NCI-H146 treated with DMSO at 0.1 percent for 48 hours (cell line): Measurements from ENCODE around the gene TADA1.
"Not testable (repeated sequence)": the region's sequence is repeated elsewhere in the genome, so short reads cannot be mapped to it uniquely, and the experiment has no call there.

ENCODE experiments used
- DNase-seq: peaks from one replicate; lab custom pipeline; 2025; ENCODE audit not compliant: unreplicated experiment; lab: John Stamatoyannopoulos, UW

Gene TADA1

DNA sequence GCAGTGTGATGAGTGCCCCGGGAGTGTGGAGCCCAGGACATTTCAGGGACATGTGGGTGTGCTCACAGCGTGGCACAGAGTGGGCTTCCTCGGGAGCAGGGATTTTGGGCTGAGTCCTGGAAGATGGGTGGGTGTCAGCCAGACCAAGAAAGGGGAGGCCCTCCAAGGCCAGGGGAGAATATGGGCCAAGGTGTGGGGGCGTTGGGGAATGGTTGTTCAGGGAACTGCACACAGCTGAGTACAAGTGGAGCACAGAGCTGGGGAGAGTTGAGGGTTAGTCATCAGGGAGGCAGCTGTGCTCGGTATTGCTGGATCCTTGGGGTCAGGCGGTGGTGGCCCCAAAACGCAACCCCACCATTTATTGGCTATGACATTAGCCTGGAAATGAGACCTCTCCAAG, 31.3 kb downstream of the TADA1 start:
- no peak for DNase-seq

DNA sequence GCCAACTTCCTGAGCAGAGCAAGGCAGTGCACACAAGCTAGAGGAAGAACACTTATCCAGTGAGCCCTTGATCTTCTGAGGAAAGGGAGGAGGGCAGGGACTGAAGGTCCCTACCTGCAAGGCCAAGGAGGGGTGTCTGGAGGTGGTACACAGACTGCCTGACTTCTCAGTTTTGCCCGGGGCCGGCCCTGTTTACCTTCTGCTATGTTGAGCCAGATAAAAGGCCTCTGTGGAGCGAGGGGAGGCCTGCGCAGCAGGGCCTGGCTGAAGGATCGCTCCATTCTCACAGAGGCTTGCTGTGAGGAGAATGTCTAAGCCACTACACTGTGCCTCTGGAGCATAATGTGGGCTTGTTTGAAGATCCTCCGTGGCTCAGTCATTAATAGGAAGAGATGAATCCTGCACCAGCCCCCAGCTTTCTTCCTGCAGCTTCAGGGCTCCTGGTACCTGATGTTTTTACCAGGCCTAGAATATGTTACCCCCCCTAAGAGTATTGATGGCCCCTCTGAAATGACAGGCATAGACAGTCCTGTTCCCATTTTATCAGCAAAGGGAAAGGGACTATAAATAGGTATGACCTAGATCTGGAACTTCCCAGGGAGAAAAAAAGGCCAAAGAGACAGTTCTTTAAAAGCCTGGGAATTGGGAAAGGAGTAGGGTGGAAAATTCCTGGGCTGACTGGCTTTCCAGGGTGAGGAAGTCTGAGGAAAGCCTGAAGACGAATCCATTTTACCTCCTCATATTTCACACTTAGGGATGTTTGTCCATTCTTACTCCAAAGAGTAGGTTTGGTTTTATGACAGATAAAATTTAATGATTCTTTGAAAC, 32.1 kb downstream of the TADA1 start:
- no peak for DNase-seq

DNA sequence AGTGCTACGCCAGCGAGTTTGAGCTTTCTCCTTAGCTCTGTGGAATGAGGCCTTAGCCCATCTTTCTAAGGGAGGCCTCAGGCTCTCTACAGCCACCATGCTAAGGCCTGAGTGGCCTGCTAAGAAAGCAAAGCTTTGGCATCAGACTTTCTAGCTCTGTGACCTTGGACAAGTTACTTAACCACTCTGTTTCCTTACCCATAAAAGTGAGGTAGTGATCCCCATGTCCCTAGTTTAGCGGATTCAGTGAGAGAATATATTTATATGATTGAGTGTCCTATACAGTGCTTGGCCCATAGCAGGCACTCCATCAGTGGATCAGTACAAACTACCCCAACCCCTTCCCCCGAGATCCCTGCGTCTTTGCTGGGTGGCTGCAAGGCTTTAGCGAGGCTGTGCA, 32.7 kb downstream of the TADA1 start:
- DNase-seq, result no peak

DNA sequence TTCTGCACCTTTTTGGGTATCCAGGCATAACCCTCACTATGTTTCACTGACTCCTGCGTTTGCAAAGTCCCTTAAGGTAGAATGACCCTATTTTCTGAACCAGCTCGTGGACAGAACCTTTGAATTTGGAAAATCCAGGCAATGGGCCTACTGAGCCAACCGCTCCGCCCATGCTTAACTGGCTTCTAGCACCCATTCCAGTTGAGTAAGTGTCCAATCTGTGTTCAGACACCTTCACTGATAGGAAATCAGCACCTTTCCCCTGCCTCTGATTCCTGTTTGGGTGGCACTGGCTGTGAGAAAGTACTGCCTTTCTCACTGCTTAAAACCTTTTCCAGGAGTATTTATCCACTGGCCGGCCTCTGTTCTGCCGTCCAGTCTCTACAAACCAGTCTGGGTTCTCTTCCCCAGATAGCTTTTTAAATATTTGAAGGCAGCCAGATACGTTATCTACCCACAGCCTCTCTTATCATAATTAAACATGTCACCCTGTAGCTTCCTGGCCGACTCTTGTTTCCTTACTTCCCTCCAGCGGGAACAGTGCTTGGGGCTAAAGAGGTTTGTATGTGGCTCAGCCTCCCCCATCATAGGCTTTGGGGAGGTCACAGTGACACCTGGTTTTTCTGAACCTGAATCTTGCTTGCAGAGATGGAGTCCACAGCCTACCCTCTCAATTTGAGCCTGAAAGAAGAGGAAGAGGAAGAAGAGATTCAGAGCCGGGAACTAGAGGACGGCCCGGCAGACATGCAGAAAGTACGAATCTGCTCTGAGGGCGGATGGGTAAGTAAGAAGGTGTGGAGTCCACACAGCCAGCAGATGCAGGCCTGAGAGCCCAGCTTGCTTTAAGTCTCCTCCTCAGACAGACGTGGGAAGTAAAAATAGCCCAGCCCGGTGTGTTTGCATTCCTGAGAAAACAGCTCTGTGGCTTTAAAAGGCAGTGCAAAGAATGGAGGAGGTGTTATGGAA, 35.5 kb downstream of the TADA1 start:
- no peak for DNase-seq

DNA sequence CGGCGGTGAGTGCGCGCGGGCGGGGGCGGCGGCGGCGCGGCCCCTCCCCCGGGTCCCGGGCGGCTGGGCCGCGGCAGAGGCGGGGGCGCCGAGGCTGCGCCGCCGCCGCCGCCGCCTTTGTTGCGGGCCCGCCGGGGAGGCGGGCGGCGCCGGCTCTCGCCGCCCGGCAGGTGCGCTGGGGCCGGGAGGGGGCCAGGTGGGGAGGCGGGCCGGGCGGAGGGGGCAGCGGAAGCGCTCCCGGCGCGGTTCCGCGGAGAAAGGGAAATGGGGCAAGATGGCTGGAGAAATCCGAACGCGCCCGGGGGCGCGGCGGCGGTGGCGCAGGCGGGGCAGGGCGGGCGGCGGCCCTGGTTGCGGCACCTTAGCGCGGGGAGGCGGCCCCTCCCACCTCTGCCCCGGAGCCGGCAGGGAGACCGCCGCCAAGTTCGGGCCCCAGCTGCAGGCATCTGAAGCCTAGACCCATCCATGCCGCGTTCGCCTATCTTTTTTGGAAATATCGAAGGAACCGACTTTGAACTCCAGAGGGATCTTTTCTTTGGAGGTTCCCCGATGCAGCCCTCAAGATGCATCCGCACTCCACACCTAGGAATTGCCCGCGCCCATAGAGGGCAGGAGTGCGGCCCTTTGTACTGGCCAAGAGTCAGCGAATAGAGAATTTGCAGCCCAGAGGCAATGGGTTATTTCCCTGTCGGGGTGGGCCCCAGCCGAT, 36.3 kb downstream of the TADA1 start:
- DNase-seq, result peak; percentile 38

DNA sequence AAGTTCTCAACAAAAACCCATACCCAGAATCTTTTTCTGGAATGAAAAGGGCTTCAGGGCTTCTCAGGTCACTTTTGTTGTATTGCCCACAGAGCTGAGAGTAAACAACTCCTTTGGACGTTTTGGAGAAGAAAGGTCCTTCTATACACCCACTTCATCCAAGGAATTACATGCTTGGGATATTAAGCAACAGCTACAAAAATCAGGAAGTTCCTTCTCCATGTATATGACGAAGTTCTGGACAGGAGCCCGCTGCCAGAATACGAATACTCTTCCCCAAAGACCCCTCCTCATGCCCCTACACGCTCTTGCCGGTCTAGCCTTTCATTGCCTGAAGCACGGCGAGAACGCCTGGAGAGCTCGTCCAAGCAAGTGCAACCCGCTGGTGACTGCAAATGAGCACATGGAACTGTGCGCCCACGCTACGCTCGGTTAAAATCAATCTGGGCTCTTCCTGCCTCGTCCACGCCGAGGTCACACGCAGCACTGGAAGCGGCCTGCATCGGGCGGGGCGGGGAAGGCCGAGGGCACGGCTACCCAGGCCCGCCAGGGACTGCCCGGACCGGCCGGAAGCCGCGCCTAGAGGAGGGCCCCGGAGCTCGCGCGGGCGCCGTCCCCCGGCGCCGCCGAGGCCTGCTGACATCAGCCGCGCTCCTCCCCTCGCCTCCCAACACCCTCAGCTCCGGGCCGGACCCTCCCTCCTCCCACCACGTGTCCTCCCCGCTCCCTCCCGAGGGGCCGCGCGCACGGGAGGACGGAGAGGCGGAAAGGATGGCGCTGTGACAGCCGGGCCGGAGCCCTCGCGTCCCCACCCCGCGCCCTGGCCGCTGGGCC, 37.1 kb downstream of the TADA1 start, which contains the start of gene POGK:
Gene POGK (plus strand): TSS at position 710 of the 834 bp plus-strand sequence. CDS start 1,482 bp downstream, outside the sequence.
- peak; percentile 74 for DNase-seq

DNA sequence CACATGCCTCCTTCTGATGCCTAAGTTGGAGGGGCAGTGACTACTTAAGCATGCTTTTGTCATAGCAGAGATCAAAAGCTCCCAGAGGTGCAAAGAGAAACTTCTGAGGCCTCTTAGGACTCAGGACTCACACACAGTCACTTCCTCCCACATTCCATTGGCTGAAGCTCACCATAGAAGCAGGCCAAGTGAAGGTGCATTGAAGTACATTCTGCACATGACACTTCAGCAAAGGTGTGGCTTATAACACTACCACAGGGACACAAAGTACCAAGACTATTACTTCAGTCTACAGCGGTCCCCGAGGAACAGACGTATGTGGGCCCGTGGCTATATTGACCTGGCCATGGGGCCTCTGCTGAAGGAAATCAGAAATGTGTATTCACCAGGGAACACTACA, 39.3 kb downstream of the TADA1 start:
- DNase-seq, result no peak

DNA sequence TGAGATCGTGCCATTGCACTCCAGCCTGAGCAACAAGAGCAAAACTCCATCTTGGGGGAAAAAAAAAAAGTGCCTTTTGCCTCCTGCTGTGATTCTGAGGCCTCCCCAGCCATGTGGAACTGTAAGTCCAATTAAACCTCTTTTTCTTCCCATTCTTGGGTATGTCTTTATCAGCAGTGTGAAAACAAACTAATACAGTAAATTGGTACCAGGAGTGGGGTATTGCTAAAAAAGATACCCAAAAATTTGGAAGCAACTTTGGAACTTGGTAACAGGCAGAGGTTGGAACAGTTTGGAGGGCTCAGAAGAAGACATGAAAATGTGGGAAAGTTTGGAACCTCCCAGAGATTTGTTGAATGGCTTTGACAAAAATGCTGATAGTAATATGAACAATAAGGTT, 46.3 kb downstream of the TADA1 start:
- not testable (repeated sequence) for DNase-seq

DNA sequence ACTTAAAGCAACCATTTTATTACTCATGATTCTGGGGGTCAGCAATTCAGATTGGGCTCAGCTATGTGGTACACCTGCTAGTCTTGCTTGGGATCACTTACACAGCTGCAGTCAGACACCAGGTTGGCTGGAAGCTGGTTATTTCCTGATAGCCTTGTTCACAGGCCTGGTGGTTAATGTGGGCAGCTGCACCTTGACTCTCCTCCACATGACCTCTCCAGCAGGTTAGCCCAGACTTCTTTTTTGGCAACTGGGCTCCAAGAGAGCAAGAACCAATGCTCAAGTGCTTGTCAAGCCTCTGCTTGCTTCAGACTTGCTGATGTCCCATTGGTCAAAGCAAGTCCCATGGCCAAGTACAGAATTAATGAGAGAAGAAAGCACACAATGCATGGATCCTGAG, 48.6 kb downstream of the TADA1 start:
- no peak for DNase-seq

DNA sequence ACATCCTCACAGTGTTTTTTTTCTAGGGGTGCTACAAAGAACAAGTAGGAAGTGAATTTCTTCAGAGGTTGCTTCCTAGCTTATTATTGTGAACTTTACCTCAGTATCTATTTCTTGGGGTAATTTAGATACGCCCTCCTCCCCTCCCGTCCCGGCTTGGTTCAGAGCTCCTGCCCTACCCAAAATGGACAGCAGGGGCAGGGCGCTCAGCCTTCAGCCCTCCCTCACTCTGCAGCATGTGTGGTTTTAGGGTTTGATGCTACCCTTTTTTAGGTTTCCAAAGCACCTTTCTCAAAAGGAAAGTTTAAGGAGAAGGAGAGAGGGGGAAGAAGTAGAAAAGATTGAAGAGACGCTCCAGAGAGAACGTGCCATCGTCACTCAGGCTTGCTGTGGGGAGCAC, 53.7 kb downstream of the TADA1 start:
- DNase-seq, result no peak

DNA sequence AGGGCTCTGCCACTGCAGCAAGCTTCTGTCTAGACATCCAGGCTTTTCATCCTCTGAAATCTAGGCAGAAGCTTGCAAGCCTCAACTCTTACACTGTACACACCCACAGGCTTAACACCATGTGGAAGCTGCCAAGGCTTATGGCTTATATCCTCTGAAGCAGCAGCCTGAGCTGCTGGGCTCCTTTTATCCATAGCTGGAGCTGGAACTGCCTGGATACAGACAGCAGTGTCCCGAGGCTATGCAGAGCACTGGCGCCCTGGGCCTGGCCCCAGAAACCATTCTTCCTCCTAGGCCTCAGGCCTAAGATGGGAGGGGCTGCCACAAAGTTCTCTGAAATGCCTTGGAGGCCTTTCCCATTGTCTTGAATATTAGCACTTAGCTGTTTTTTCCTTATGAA, 56.1 kb downstream of the TADA1 start:
- no peak for DNase-seq

DNA sequence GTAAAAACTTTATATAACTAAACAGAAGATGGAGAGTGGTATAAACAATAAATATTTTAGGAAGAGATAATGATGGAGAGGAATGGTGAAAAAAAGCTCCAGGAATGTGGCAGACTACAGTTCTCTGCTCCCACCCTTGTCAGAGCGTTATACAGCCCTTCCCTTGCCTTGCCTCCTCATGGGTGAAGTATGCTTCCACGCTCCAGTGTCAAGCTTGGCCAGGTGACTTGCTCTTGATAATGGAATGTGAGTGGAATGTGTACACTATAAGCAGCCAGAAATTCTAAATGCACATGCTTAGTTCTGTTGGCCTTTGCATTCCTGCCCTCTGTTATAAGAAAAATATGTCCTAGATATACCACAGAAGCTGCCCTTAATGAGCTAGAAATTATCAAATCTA, 61.5 kb downstream of the TADA1 start:
- DNase-seq, result no peak

DNA sequence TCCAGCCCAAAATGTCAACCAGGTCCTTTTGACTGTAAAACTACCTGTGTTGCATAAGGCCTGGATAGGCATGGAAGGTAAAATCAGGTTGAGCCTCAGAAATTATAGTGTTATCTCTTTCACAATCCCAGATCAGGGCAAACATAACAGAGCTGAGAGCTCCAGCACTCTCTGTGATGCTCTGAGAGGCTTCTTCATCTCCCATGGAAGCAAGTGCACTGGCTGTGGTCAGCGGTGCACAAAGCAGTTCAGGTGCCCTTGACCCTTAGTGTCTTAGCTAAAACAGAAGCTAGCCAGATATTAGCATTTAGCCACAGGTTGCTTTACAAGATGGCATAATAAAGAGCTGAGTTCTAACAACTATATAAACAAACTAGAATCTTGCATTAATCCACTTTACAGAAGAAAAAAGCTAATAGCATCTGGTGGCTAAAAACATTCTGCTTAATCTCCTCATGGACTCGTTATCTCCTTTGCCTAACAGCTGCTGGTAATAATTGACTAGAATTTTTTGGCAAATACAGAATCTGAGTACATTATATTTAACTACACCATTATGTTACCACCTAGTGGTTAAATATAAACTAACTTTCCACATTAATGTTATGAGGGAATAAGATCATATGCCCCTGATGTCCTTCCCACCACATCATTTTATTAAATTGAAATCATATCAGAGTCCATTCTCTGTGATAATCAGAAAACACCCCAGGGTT, 62.4 kb downstream of the TADA1 start:
- no peak for DNase-seq

DNA sequence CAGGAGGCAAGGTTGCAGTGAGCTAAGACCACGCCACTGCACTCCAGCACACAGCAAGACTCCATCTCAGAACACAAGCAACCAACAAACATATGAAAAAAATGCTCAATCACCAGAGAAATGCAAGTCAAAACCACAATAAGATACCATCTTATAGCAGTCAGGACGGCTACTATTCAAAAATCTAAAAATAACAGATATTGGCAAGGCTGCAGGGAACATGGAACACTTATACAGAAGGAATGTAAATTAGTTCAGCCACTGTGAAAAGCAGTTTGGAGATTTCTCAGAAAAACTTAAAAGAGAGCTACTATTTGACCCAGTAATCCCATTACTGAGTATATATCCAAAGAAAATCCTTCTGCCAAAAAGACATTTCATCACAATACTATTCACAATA, 64.4 kb downstream of the TADA1 start:
- DNase-seq, result no peak

DNA sequence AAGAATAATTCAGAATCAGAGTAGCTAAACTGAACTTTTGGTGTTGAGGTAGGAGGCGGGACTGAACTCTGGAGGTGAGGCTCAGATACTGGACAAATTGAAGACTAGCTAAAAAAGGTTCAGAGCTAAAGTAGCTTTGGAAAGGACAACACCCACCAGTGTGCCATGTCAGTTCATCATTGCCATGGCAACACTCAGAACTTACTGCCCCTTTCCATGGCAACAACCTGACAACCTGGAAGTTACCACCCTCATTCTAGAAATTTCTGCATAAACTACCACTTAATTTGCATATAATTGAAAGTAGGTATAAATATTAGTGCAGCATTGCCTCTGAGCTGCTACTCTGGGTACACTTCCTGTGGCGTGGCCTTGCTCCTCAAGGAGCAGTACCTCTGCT, 67.1 kb downstream of the TADA1 start:
- no peak for DNase-seq
